Left renal cortex interstitium (tissue), 4 donors: ENCODE results near the gene PFDN1. TPM values are rescaled to one million over a fixed set of nuclear protein-coding genes. Genes with fewer than 3 reads are reported as not detected.
"Not testable (repeated sequence)": the region's sequence is repeated elsewhere in the genome, so short reads cannot be mapped to it uniquely, and the experiment has no call there.

Source experiments
- DNase-seq, 4 donors: peaks; one replicate each; pipeline ENCODE4 v3.0.0-alpha.2; 2013; ENCODE audit warnings: low read depth in 4 of 4, low spot score in 2 of 4, missing footprints in 1 of 4
- polyA plus RNA-seq, 4 donors: library from polyadenylated mRNA; unstranded; fragments of 120-200 nt; gene quantifications; one replicate each; pipeline ENCODE4 v1.2.1, GENCODE V29; 2013; ENCODE audit not compliant: insufficient read length in 4 of 4

PFDN1 gene
- polyA plus RNA-seq, 4 donors: 93.3 to 122 (median 104) TPM

DNA sequence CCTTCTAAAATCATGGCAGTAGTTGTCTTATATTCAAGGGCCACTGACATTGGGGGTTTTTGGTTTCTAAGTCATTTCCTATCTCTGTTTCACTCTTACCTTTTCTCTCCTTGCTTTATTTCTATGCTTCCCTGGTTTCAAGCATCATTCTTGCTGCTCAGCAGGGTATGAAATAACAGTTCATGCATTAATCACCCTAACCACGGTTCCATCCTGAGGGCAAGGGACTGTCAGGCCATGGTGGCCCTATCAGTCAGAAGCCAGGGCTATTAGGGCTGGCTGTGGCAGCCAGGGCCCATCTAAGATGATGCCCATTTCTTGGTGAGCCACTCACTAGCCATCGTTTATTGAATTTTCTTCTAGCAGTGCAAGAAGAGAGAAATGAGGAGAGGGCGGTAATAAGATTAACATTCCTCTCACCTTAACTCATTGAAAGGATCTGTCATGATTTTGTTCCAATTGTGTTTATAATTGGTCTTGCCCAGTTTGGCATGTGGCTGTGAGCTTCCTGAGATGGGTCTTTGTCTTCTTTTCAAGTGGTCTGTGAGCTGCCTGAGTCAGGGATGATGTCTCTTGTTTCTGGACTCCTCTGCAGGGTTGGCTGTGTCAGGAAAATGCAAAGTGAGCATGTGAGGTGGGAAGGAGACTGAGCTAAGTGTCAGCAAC is 82.7 kb downstream of the PFDN1 start:
- DNase-seq: no peak

DNA sequence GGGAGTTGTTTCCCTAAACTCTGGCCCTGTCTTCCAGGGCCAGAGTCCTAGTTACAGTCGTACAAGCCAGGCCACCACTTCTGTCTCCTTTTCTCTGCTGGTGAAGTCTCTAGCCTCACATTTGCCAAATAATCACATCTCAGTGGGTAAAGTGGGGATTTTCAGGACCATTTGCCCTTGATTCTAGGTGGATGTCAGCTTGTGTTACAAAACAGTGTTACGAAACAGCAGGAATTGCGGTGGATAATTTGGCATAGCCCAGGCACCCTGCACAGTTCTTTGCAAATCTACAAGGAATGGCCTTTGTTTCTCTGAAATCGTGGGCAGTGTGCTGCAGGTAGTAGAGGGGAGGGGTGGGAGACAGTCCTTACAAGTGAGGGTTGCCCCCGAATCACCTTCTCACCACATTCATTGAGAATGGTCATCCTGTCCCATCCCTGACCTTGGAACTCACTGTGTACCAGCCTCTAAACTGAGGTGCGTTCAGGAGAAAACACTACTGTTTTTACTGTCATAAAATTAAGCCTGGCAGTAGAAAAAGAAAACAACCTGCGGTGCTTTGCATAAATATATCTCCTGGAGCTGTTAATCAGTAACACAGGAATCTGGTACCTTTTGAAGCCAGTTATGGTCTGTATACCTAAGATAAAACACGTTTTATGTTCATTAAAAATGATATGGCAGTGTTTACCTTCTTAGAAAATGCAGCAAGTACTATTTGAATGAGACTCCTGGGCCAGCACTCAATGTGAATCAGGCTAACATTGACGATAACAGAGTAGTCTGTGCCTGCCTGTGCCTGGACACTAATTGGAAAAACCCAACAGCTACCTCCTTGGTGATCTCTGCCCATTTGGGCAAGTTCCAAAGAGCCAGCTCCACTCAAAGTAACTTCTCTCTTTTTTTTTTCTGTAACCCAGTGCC is 83.6 kb downstream of the PFDN1 start:
- no peak for DNase-seq

DNA sequence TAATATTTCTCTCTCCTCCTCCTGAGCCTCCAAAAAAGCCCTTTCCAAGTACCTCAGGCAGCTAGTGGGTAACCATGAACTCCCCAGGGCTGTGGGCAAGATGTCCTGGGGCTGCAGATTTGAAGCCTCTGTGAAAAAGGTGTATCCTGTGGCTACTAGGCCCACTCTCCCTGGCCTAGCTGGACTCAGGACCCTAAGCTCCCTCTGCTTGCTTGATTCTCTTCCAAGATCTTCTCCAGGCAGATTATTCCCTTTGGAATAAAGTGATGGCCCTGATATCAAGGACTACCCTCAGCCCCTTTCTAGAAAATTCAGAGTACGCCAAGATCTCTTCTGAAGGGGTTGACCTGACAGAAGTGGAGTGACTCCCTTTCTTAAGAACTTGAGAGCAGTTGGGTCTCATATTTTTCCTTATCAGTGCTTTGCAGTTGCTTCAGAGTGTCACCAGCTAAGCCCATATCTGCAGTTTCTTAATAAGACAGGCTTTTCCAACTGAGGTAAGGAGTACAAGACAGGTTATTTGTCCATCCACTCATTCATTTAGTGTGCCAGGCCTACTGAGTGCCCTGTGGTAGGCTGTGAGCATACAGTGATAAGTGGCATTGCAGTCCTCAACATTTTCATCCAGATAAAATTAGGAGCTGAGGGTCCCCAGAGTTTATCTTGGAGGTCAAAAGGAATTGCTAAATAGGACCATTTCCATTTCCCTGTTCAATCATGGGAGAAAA is 85.4 kb downstream of the PFDN1 start:
- no peak for DNase-seq

DNA sequence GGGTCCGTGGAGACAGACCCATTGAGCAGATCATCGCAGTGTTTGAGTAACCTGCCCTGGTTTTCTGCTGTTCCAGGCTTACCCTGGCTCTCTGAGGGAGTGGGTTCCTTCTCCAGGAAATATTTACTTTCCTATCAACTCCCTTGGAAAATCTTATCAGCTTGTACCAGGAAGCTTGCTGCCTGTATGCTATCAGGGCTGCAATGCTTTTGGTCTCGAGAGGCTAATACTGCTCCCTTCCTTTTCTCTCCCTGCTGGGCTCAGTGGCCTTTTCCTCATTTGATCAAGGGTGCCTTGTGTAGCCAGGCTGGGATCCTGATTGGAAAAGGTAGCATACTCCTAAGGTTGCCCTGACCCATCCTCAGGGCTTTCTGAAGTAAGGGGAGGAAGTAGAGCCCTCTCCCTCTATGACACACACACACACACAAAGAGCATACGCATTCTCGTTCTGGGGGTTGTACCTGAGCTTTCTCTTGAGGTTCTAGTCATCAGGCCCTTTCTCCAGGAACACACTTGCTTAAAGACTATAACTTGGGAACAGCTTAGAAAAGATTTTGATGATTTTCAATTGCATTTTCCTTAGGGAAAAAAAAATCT is 86.3 kb downstream of the PFDN1 start:
- no peak for DNase-seq

DNA sequence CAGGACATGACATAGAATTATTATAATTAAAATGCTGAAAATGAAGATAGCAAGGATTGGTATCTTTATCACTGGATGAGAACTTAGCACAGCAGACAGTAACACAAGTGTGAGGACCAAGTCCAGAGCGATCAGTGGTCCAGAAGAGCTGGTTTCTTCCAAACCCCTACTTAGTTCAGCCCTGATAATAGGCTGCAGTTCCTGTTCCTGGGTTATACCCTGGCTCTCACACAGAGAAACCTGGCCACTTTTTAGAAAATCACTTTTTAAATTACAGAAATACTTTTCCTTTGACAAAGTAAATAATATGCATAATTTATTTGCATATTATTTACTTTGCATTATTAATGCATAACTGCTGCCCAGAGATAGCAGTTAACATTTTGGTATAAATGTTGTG is 87.6 kb downstream of the PFDN1 start:
- DNase-seq: no peak

DNA sequence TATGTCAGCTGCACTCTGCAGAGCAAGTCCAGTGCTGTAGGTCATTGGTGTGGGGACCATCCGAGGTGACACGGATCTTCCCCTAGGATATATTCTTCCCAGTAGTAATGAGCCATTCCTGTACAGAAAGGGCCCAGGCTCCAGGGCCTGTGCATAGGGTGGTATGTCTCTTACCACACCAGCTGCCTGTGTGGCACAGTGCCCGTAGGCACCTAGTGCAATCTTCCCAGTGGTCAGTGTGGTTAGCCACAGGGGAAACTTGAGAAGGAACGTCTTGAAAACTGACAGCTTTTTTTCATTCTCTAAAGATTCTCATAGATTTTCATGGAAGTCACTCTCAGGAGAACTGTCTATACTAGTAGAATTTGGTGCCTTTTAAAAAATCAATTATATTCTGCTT is 88.1 kb downstream of the PFDN1 start:
- DNase-seq: no peak

DNA sequence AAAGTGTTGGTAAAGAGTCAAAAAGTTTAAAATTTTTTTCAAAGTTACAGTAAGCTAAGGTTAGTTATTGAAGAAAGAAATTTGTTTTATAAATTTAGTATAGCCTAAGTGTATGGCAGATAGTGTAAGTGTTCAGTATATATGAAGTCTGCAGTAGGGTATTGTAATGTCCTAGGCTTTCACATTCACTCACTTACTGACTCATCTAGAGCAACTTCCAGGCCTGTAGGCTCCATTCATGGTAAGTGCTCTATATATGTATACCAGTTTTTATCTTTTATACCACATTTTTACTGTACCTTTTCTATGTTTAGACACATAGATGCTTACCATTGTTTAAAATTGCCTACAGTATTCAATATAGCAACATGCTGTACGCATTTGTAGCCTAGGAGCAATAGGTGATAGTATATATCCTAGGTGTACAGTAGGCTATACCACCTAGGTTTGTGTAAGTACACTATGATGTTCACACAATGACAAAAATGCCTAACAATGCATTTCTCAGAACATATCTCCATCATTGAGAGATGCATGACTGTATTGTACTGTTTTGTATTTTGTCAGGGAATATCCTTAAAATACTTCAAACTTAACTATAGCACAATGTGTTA is 89.4 kb downstream of the PFDN1 start:
- no peak for DNase-seq

DNA sequence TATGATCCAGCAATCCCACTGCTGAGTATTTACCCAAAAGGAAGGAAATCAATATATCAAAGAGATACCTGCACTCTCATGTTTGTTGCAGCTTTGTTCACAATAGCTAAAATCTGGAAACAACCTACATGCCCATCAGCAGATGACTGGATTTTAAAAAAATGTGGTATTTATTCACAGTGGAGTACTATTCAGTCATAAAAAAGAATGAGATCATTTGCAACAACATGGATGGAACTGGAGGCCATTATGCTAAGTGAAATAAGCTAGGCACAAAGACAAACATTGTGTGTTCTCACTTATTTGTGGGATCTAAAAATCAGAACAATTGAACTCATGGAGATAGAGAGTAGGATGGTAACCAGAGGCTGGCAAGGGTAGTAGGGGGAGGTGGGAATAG is 94.8 kb downstream of the PFDN1 start:
- no peak for DNase-seq

DNA sequence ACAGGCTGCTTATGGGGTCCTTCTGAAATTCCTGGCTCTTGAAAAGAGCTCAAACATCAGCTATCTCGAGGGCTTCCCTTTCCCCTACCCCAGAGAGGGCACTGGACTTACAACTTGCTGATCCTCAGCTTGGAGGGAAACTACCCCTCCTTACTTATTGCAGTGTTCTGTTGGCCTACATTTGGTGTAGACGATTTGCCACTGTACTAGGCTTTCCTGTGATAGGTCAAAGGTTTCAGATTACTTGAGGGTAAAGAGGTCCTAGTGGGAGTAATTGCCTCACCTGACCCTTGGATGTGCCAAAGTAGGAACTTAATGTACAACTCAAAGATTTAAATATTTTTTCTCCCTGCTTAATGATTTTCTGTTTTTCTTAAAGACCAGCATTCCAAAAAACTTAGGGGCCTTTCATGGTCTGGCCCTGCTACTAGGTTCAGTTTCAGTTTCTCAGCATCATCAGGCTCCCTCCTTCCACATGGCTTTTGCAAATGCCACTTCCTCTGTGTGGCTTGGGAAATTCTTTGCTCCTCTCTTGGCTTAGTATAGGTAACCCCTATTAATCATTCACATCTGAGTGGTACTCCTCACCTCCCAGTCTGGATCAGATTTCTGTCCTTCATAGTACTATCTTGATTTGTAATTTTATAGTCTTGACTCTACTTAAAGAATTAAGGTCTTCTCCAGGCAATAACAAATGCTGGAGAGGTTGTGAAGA is 95.5 kb downstream of the PFDN1 start:
- DNase-seq: no peak

DNA sequence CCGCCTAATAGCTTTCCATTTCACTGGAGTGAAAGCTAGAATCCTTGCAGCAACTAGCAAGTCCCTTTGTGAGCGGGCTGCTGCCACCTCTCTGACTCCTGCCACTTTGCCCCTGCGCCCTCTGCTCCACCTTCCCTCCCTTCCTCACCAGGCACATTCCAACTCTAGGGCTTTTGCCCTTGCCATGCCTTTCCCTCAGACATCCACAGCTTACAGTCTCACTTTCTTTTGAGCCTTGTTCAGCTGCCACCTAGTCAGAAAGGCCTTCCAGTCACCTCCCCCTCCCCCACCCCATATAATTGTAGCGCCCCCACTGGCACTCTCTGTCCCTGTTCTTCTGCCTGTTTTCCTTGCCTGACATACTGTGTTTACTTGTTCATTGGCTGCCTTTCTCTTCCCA is 96.9 kb downstream of the PFDN1 start:
- DNase-seq: no peak

DNA sequence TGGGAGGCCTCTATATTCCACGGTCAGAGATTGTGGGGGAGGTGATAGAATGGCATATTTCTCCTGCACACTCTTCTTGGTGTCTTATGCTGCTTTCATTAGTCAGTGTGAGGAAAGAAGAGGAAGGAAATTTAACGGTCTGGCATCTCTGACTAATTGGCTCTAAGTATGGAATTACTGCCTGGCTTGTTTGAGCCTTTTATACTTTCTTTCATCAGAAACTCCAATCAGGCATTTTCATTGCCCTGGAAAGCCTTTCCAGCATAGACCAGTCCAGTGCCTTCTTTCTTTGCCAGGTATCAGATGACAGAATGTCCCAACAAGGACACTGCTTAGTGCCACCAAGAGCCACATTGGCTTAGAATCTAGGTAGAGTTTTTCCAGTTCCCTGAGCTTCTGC is 97.7 kb downstream of the PFDN1 start:
- DNase-seq: no peak

DNA sequence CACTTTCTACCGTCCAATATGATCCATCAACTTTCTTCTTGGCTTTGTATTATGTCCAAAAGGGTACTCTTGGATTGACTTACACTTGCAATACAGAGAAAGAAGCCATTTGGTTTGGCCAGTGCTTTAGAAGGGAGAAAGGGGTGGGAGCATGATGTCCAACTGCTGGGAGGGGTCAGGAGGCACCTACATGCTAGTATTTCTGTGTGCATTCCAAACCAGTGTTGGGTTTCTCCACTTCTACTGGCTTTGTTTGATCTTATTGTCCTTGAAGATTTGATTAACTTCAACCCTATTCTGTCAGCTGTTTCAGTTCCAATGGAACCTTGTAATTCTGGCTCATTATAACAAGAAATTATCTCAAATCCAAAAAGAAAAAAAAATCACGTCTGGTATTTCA is 100.3 kb downstream of the PFDN1 start:
- DNase-seq: no peak

DNA sequence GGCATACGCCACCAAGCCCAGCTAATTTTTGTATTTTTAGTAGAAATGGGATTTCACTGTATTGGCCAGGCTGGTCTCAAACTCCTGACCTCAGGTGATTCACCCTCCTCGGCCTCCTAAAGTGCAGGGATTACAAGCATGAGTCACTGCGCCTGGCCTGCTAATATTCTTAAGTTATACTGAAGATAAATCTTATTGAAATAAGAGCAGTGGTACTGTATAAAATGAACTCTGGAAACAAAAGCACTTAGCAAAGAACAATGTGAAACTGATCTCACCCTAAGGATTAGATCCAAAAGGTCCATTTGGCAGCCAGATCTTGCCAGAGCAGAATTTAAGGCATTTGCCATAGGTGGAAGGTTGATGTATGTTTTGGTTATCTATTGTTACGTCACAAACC is 100.8 kb downstream of the PFDN1 start:
- no peak for DNase-seq

DNA sequence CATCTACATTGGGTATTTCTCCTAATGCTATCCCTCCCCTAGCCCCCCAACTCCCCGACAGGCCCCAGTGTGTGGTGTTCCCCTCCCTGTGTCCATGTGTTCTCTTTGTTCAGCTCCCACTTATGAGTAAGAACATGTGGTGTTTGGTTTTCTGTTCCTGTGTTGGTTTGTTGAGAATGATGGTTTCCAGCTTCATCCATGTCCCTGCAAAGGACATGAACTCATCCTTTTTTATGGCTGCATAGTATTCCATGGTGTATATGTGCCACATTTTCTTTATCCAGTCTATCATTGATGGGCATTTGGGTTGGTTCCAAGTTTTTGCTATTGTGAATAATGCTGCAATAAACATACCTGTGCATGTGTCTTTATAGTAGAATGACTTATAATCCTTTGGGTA is 104.0 kb downstream of the PFDN1 start:
- DNase-seq: not testable (repeated sequence)

DNA sequence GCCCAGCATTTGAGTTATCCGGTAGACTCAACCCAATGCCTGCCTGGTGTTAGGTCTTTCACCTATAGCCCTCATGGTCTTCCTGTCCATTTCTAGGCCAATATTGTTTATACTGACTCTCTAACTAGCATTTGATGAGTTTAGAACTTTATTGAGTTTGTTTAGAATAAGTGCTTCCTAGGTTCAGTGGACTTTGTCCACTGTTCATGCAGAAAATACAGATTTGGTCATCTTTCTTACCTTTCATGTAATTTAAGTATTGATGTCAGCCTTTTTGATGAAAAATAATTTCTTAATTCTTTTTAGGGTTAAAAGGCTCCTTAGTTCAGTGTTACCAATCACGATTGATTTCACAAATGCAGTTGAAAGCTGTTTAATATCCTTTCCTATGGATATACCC is 105.9 kb downstream of the PFDN1 start:
- DNase-seq: no peak

DNA sequence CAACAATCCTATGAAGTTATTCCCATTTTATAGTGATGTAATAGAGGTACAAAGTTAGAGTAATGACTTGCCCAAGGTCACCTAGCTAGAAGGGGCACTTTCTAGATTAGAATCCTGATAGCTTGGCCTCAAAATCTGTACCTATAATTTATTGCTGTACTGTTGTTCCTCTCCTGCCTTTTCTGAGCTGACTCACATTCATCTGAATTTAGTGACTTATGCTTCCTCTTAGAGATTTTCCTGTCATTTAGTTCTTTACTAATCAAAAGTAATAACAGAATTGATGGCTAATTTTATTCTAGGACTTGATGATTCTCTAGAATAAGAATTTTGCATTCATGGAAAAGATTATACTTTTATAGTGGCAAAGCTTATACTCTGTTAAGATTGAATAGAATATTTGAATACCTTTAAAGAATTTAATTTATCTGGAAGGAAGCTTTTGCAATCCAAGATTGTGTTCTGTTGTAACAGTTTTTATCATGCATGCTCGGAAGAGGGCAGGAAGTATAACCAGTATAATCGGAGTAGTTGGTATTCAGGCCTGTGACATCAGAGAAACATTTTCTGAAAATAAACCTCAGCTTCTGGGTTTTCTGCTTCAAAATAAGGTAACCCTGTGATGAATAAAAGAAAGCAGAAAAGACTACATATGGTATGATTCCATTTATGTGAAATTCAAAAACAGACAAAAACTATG is 106.6 kb downstream of the PFDN1 start:
- DNase-seq: no peak
